Neural cell (in vitro differentiated cells): ENCODE results near the gene SLC6A1. TPM values are rescaled to one million over a fixed set of nuclear protein-coding genes. Genes with fewer than 3 reads are reported as not detected.

Experiments used
- H2AFZ ChIP-seq: fragments of 200-600, 300-800 bp; sonication (generic), shearing (Covaris generic); 2 replicates; pipeline ENCODE4 v1.6.0; 2014; ENCODE audit warnings: low read depth, mild to moderate bottlenecking, antibody characterized with exemption, low read length, moderate library complexity
- H3F3A ChIP-seq: fragments of 200-600 bp; shearing (Covaris generic); 2 replicates; pipeline ENCODE4 v1.6.1; 2016; ENCODE audit warnings: mild to moderate bottlenecking, moderate library complexity, mixed read lengths, antibody characterized with exemption, low read length; ENCODE audit not compliant: insufficient read depth, poor library complexity, severe bottlenecking
- H3K27ac ChIP-seq: fragments of 200-600, 300-800 bp; sonication (generic), shearing (Covaris generic); 2 replicates; pipeline ENCODE4 v1.5.1; 2014; ENCODE audit warnings: mild to moderate bottlenecking, low read length, moderate library complexity
- H3K27me3 ChIP-seq: fragments of 300-800, 200-600 bp; sonication (generic), shearing (Covaris generic); 2 replicates; pipeline ENCODE4 v1.6.0; 2014; ENCODE audit warnings: mild to moderate bottlenecking, low read depth, low read length, moderate library complexity; ENCODE audit not compliant: insufficient read depth
- H3K36me3 ChIP-seq: fragments of 300-800, 200-600 bp; sonication (generic), shearing (Covaris generic); 2 replicates; pipeline ENCODE4 v1.5.1; 2014; ENCODE audit warnings: mild to moderate bottlenecking, antibody characterized with exemption, low read length, moderate library complexity; ENCODE audit not compliant: insufficient read depth
- H3K4me2 ChIP-seq: fragments of 300-800, 200-600 bp; sonication (generic), shearing (Covaris generic); 2 replicates; pipeline ENCODE4 v1.6.0; 2014; ENCODE audit warnings: mild to moderate bottlenecking, low read length
- H3K4me3 ChIP-seq: fragments of 300-800, 200-600 bp; sonication (generic), shearing (Covaris generic); 2 replicates; pipeline ENCODE4 v1.5.1; 2014; ENCODE audit warnings: mild to moderate bottlenecking, low read length, moderate library complexity
- H3K79me2 ChIP-seq: fragments of 200-600 bp; shearing (Covaris generic); replicated peaks from 2 replicates; pipeline ENCODE4 v1.6.0; 2014; ENCODE audit warnings: mild to moderate bottlenecking, low read length, moderate library complexity; ENCODE audit not compliant: insufficient read depth
- H3K9ac ChIP-seq: fragments of 300-800, 200-600 bp; sonication (generic), shearing (Covaris generic); 2 replicates; pipeline ENCODE4 v1.6.1; 2016; ENCODE audit warnings: mild to moderate bottlenecking, low read length, mixed read lengths
- H3K9me2 ChIP-seq: fragments of 200-600 bp; shearing (Covaris generic); 2 replicates; pipeline ENCODE4 v1.6.1; 2016; ENCODE audit warnings: mild to moderate bottlenecking, low read length, mixed read lengths; ENCODE audit not compliant: insufficient read depth
- H3K9me3 ChIP-seq: fragments of 200-600, 300-800 bp; sonication (generic), shearing (Covaris generic); 2 replicates; pipeline ENCODE4 v1.6.1; 2016; ENCODE audit warnings: mild to moderate bottlenecking, mixed run types, low read length, moderate library complexity, mixed read lengths
- H4K20me1 ChIP-seq: fragments of 200-600 bp; shearing (Covaris generic); 2 replicates; pipeline ENCODE4 v1.6.1; 2016; ENCODE audit warnings: mild to moderate bottlenecking, mixed run types; ENCODE audit not compliant: insufficient read depth
- CTCF ChIP-seq: fragments of 450-650 bp; IDR thresholded peaks from 2 replicates; pipeline ENCODE4 v1.5.1; 2014; ENCODE audit warnings: antibody characterized with exemption, mild to moderate bottlenecking, moderate library complexity; ENCODE audit not compliant: poor library complexity, severe bottlenecking
- EZH2 ChIP-seq: fragments of 200-600, 300-800 bp; shearing (Covaris generic), sonication (generic); IDR thresholded peaks from 2 replicates; pipeline ENCODE4 v1.6.1; 2014; ENCODE audit warnings: antibody characterized with exemption, low read length, borderline replicate concordance, mild to moderate bottlenecking; ENCODE audit not compliant: insufficient read depth, poor library complexity, severe bottlenecking
- MXI1 ChIP-seq: fragments of 450-650 bp; conservative IDR thresholded peaks from 2 replicates; pipeline ENCODE4 v1.6.1; 2014; ENCODE audit warnings: antibody characterized with exemption, mild to moderate bottlenecking; ENCODE audit not compliant: poor library complexity, severe bottlenecking
- POLR2AphosphoS5 ChIP-seq: IDR thresholded peaks from 2 replicates; pipeline ENCODE4 v1.6.1; 2012
- RAD21 ChIP-seq: fragments of 450-650 bp; conservative IDR thresholded peaks from 2 replicates; pipeline ENCODE4 v1.6.1; 2014; ENCODE audit warnings: antibody characterized with exemption, mild to moderate bottlenecking, moderate library complexity
- REST ChIP-seq: IDR thresholded peaks from 2 replicates; pipeline ENCODE4 v1.6.1; 2012; ENCODE audit warnings: borderline replicate concordance
- SMC3 ChIP-seq: fragments of 450-650 bp; conservative IDR thresholded peaks from 2 replicates; pipeline ENCODE4 v1.6.1; 2014; ENCODE audit warnings: antibody characterized with exemption, mild to moderate bottlenecking, moderate library complexity; ENCODE audit not compliant: poor library complexity
- TAF1 ChIP-seq: IDR thresholded peaks from 2 replicates; pipeline ENCODE4 v1.6.1; 2012; ENCODE audit warnings: low read depth
- polyA plus RNA-seq: library from polyadenylated mRNA; depleted of rRNA; stranded (reverse); fragments of >200 nt; gene quantifications from 2 replicates; pipeline ENCODE4 v1.2.3, GENCODE V29; 2014

SLC6A1 gene
- polyA plus RNA-seq, 1 donor from 2014 or later, result 43.2 TPM

- Histone ChIP-seq H3K4me3 (no peak overlapping the region), H3K79me2 (no peaks in the 10 kb centered on the region), H3K27me3 (no peaks in the 10 kb centered on the region), H3K9ac (no peak overlapping the region), H3K9me2 (no peaks in the 10 kb centered on the region), H3K27ac (no peak overlapping the region), H2AFZ (no peak overlapping the region), H3K4me2 (no peak overlapping the region), H3K9me3 (no peaks in the 10 kb centered on the region), H4K20me1 (no peaks in the 10 kb centered on the region), H3K36me3 (no peaks in the 10 kb centered on the region), H3F3A (no peaks in the 10 kb centered on the region)
- TF ChIP-seq RAD21, result no peak
- no peak for TF ChIP-seq EZH2
- TF ChIP-seq POLR2AphosphoS5, result no peak
- no peak for TF ChIP-seq REST
- TF ChIP-seq MXI1, result no peak
- TF ChIP-seq TAF1, result no peak
- no peak for TF ChIP-seq SMC3
These were observed 44.2 kb upstream of the SLC6A1 start for GRCh38 chr3:10948326-10948725.

GRCh38 chr3:10949197-10949596, 43.4 kb upstream of the SLC6A1 start:
- no peaks in the 10 kb centered on the region for H3F3A ChIP-seq
- H3K9me3 ChIP-seq, result no peaks in the 10 kb centered on the region
- no peak overlapping the region for H3K4me3 ChIP-seq
- no peak overlapping the region for H3K9ac ChIP-seq
- H3K27ac ChIP-seq, result no peak overlapping the region
- TF ChIP-seq TAF1 (no peak), RAD21 (no peak), CTCF (no peak), EZH2 (no peak), POLR2AphosphoS5 (no peak), SMC3 (no peak), REST (no peak)
- no peaks in the 10 kb centered on the region for H3K9me2 ChIP-seq
- no peaks in the 10 kb centered on the region for H3K27me3 ChIP-seq
- no peak overlapping the region for H3K4me2 ChIP-seq
- H3K79me2 ChIP-seq, result no peaks in the 10 kb centered on the region
- H4K20me1 ChIP-seq, result no peaks in the 10 kb centered on the region
- no peak overlapping the region for H2AFZ ChIP-seq
- no peaks in the 10 kb centered on the region for H3K36me3 ChIP-seq
